Measurements from ENCODE around the gene C4orf50.
"Not testable (repeated sequence)": the region's sequence is repeated elsewhere in the genome, so short reads cannot be mapped to it uniquely, and the experiment has no call there.

The C4orf50 gene

GRCh38 chr4:5965225-5965624 is 53.0 kb downstream of the C4orf50 start:
- DNase-seq = no peak

GRCh38 chr4:5964030-5964429 is 54.2 kb downstream of the C4orf50 start:
- no peak for DNase-seq

- no peak for DNase-seq
Measured at GRCh38 chr4:5963611-5964010, 54.6 kb downstream of the C4orf50 start.

- DNase-seq = no peak
Measured at GRCh38 chr4:5962416-5962815, 55.8 kb downstream of the C4orf50 start.

GRCh38 chr4:5960252-5960880 is 57.9 kb downstream of the C4orf50 start:
- DNase-seq = no peak

GRCh38 chr4:5959211-5959982 is 58.8 kb downstream of the C4orf50 start:
- no peak for DNase-seq

- DNase-seq = no peak
Measured at GRCh38 chr4:5958199-5958735, 60.0 kb downstream of the C4orf50 start.

GRCh38 chr4:5957076-5957475 is 61.2 kb downstream of the C4orf50 start:
- no peak for DNase-seq

- no peak for DNase-seq
Measured at GRCh38 chr4:5956285-5957021, 61.8 kb downstream of the C4orf50 start.

- DNase-seq = no peak
Measured at GRCh38 chr4:5955856-5956255, 62.4 kb downstream of the C4orf50 start.

- no peak for DNase-seq
Measured at GRCh38 chr4:5955201-5955821, 62.9 kb downstream of the C4orf50 start.

GRCh38 chr4:5954056-5954760 is 64.0 kb downstream of the C4orf50 start:
- DNase-seq = no peak

GRCh38 chr4:5952975-5953951 is 65.0 kb downstream of the C4orf50 start:
- DNase-seq = no peak

- no peak for DNase-seq
Measured at GRCh38 chr4:5952286-5952974, 65.8 kb downstream of the C4orf50 start.

GRCh38 chr4:5946653-5947052 is 71.6 kb downstream of the C4orf50 start:
- DNase-seq = not testable (repeated sequence)

GRCh38 chr4:5945936-5946335 is 72.3 kb downstream of the C4orf50 start:
- no peak for DNase-seq

GRCh38 chr4:5945171-5945570 is 73.1 kb downstream of the C4orf50 start:
- DNase-seq = no peak

GRCh38 chr4:5943561-5943960 is 74.7 kb downstream of the C4orf50 start:
- DNase-seq = no peak

GRCh38 chr4:5942947-5943346 is 75.3 kb downstream of the C4orf50 start:
- DNase-seq = no peak

- DNase-seq = no peak
Measured at GRCh38 chr4:5941601-5942000, 76.6 kb downstream of the C4orf50 start.

Data from bone marrow (tissue), 2 donors.